AG09309 (cell line): ENCODE measurements around the gene RPH3AL.

ENCODE experiments used
- DNase-seq: peaks from one replicate; pipeline ENCODE4 v3.0.0-alpha.2; 2010; ENCODE audit warnings: low read depth
- H3K4me3 ChIP-seq: 2 replicates; pipeline ENCODE4 v1.5.1; 2011; ENCODE audit warnings: mild to moderate bottlenecking, low read depth, low read length, moderate library complexity; ENCODE audit not compliant: control insufficient read depth
- TF ChIP-seq, protein P1 (sequence below): IDR thresholded peaks from 2 replicates; pipeline ENCODE4 v1.5.1; 2011; ENCODE audit warnings: mild to moderate bottlenecking, low read depth, low read length, inconsistent platforms; ENCODE audit not compliant: insufficient read depth, control insufficient read depth; ENCODE audit errors: missing control alignments

RPH3AL gene

GRCh38 chr17:253091-253846, 99.3 kb downstream of the RPH3AL start:
- no peak overlapping the region for H3K4me3 ChIP-seq
- DNase-seq: no peak
- TF ChIP-seq, protein P1, sequence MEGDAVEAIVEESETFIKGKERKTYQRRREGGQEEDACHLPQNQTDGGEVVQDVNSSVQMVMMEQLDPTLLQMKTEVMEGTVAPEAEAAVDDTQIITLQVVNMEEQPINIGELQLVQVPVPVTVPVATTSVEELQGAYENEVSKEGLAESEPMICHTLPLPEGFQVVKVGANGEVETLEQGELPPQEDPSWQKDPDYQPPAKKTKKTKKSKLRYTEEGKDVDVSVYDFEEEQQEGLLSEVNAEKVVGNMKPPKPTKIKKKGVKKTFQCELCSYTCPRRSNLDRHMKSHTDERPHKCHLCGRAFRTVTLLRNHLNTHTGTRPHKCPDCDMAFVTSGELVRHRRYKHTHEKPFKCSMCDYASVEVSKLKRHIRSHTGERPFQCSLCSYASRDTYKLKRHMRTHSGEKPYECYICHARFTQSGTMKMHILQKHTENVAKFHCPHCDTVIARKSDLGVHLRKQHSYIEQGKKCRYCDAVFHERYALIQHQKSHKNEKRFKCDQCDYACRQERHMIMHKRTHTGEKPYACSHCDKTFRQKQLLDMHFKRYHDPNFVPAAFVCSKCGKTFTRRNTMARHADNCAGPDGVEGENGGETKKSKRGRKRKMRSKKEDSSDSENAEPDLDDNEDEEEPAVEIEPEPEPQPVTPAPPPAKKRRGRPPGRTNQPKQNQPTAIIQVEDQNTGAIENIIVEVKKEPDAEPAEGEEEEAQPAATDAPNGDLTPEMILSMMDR: no peak

- H3K4me3 ChIP-seq: no peak overlapping the region
- TF ChIP-seq, protein P1: no peak
- DNase-seq: no peak
These were observed 100.2 kb downstream of the RPH3AL start for GRCh38 chr17:252456-252855.

DNA sequence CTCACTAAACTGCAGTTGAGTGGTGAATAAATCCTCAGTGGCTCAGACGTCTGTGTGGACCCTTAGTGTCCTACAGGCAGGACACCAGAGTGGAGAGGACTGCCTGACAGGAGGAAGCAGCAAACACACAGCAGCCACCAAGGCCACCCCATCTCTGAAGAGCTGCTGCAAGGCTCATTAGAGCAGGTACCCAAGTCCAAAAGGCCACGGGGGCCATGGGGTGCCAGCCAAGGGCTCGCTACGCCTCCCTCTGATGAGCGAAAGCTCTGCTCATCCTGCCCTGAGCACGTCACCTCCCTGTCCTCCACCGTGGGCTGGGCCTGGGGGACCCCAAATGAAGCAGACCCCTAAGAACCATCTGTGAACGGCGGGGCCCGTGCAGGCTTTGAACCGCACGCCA, 101.1 kb downstream of the RPH3AL start:
- H3K4me3 ChIP-seq: no peak overlapping the region
- TF ChIP-seq, protein P1: no peak
- no peak for DNase-seq

DNA sequence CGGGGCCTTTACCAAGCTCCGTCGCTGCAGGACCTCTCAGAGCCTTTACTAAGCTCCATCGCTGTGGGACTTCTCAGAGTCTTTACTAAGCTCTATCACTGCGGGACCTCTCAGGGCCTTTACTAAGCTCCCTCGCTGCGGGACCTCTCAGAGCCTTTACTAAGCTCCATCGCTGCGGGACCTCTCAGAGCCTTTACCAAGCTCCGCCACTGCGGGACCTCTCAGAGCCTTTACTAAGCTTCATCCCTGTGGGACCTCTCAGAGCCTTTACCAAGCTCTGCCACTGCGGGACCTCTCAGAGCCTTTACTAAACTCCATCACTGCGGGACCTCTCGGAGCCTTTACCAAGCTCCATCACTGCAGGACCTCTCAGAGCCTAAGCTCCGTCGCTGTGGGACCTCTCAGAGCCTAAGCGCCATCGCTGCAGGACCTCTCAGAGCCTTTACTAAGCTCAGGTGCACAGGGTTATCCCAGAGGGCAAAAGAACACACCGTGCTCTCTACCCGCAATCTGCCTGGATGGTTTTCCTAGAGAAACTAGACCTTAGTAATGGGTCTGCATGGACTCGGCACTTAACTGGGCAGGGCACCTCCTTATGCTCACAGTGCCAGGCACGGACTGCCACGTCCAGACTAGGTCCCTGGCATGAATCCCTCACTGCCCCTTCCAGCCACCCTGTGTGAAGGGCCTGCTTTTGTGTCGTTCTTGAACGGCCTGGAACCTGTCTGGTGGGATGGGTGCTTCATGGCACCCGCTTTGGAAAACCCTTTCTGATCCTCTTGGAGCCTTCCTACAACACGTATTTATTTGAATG, 101.9 kb downstream of the RPH3AL start:
- H3K4me3 ChIP-seq: no peak overlapping the region
- DNase-seq: no peak
- TF ChIP-seq, protein P1: no peak

DNA sequence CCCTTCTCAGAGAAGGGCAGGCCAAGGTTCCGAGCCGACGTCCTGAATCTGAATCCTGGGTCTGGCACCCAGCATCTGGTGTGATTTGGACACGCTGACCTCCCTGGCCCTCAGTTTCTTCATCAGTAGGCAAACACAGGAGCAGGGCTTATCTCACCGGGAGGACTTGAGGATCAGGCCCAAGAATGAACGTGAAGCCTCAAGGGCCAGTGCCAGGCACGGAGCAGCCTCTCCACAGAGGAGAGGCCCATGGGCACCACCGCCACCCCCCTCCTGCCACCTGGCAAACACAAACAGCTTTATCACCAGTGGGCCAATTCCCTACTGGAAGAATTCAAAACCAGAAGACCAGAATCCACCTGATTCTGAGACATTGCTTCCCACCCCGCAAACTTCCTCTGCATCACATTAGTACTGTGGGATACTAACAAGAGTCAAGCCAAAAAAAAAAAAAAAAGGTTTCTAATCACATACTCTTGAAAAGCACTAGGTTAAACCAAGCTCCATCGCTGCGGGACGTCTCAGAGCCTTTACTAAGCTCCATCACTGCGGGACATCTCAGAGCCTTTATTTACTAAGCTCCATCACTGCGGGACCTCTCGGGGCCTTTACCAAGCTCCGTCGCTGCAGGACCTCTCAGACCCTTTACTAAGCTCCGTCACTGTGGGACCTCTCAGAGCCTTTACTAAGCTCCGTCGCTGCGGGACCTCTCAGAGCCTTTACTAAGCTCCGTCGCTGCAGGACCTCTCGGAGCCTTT, 103.2 kb downstream of the RPH3AL start:
- DNase-seq: no peak
- TF ChIP-seq, protein P1: no peak
- no peak overlapping the region for H3K4me3 ChIP-seq
